SIG-M5 treated with dmso at 0.1 percent for 504 hours (cell line): ENCODE results near the gene PROCA1.
A peak's percentile ranks its signal among the peaks of the same experiment; 100 is the strongest.
"Not testable (repeated sequence)": the region's sequence is repeated elsewhere in the genome, so short reads cannot be mapped to it uniquely, and the experiment has no call there.

Source experiments
- DNase-seq: peaks from one replicate; lab custom pipeline; 2025; ENCODE audit not compliant: unreplicated experiment; lab: John Stamatoyannopoulos, UW

Gene PROCA1

GRCh38 chr17:28744104-28744971 is 32.6 kb upstream of the PROCA1 start:
- peak; percentile 26 for DNase-seq

GRCh38 chr17:28743243-28744103 is 31.8 kb upstream of the PROCA1 start, which contains the start of gene TRAF4:
TSS of gene TRAF4 (plus strand) at chr17:28744011. CDS start at chr17:28744113, 102 bp downstream.
- peak; percentile 73 for DNase-seq

- DNase-seq = peak; percentile 88
Measured at GRCh38 chr17:28741358-28742349, 30.0 kb upstream of the PROCA1 start.

GRCh38 chr17:28740406-28741357 is 29.0 kb upstream of the PROCA1 start:
- no peak for DNase-seq

- no peak for DNase-seq
Measured at GRCh38 chr17:28738680-28739384, 27.1 kb upstream of the PROCA1 start.

- DNase-seq = no peak
Measured at GRCh38 chr17:28737770-28738679, 26.3 kb upstream of the PROCA1 start.

- no peak for DNase-seq
Measured at GRCh38 chr17:28737316-28737715, 25.6 kb upstream of the PROCA1 start.

GRCh38 chr17:28735913-28736769 is 24.5 kb upstream of the PROCA1 start:
- DNase-seq = not testable (repeated sequence)

- no peak for DNase-seq
Measured at GRCh38 chr17:28735242-28735722, 23.6 kb upstream of the PROCA1 start.

- DNase-seq = no peak
Measured at GRCh38 chr17:28734712-28735241, 23.1 kb upstream of the PROCA1 start.

GRCh38 chr17:28733346-28733745 is 21.7 kb upstream of the PROCA1 start:
- no peak for DNase-seq

- DNase-seq = no peak
Measured at GRCh38 chr17:28729950-28730330, 18.3 kb upstream of the PROCA1 start.

- DNase-seq = peak; percentile 99
Measured at GRCh38 chr17:28728364-28729200, 16.9 kb upstream of the PROCA1 start, which contains the start of gene NEK8. TSS of gene NEK8 (plus strand) at chr17:28728788. CDS start at chr17:28728814, 26 bp downstream.

GRCh38 chr17:28726627-28727491 is 15.2 kb upstream of the PROCA1 start:
- peak; percentile 97 for DNase-seq
